ENCODE measurements around the gene HOXD10.

The HOXD10 gene

GRCh38 chr2:176137252-176137580, 20.6 kb downstream of the HOXD10 start:
- no peak for DNase-seq

- DNase-seq: no peak
These were observed 21.3 kb downstream of the HOXD10 start for GRCh38 chr2:176137906-176138305.

- no peak for DNase-seq
These were observed 21.9 kb downstream of the HOXD10 start for GRCh38 chr2:176138526-176138922.

- DNase-seq: no peak
These were observed 22.5 kb downstream of the HOXD10 start for GRCh38 chr2:176138923-176139660.

GRCh38 chr2:176139661-176140512, 23.3 kb downstream of the HOXD10 start:
- no peak for DNase-seq

GRCh38 chr2:176140513-176141317, 24.1 kb downstream of the HOXD10 start:
- DNase-seq: peak; percentile 82

GRCh38 chr2:176142281-176142680, 25.7 kb downstream of the HOXD10 start:
- DNase-seq: no peak

GRCh38 chr2:176145085-176145969, 28.7 kb downstream of the HOXD10 start:
- no peak for DNase-seq

- no peak for DNase-seq
These were observed 29.5 kb downstream of the HOXD10 start for GRCh38 chr2:176146101-176146500.

- no peak for DNase-seq
These were observed 30.1 kb downstream of the HOXD10 start for GRCh38 chr2:176146645-176147044.

- DNase-seq: no peak
These were observed 30.7 kb downstream of the HOXD10 start for GRCh38 chr2:176147210-176147799.

GRCh38 chr2:176147800-176148496, 31.4 kb downstream of the HOXD10 start:
- DNase-seq: no peak

GRCh38 chr2:176148751-176149421, 32.3 kb downstream of the HOXD10 start:
- no peak for DNase-seq

GRCh38 chr2:176149481-176149938, 32.9 kb downstream of the HOXD10 start:
- DNase-seq: no peak

- no peak for DNase-seq
These were observed 33.5 kb downstream of the HOXD10 start for GRCh38 chr2:176149939-176150583.

GRCh38 chr2:176150584-176151441, 34.2 kb downstream of the HOXD10 start:
- no peak for DNase-seq

GRCh38 chr2:176151442-176152287, 35.1 kb downstream of the HOXD10 start, which contains the start of gene HOXD4:
Gene HOXD4, plus strand, starts transcription at chr2:176151550. Its CDS starts 84 bp downstream, at chr2:176151634.
- no peak for DNase-seq

Measured in hematopoietic multipotent progenitor cell treated with erythropoietin and hydrocortisone succinate and interleukin-3 and kit ligand, for 4 days (in vitro differentiated cells).